Astrocyte of the cerebellum (primary cell): ENCODE results near the gene ST6GALNAC6.
A peak's percentile ranks its signal among the peaks of the same experiment; 100 is the strongest.

Experiments
- DNase-seq: peaks from one replicate; pipeline ENCODE4 v3.0.0-alpha.2; 2011; ENCODE audit warnings: low read depth
- H3K4me3 ChIP-seq: 2 replicates; pipeline ENCODE4 v1.5.1; 2011; ENCODE audit warnings: mild to moderate bottlenecking, low read depth, low read length, moderate library complexity
- in situ Hi-C: cut with HindIII; loops from 2 replicates; pipeline ENCODE4 v1.10.0; 2017; ENCODE audit warnings: low sequenced_read_pairs
- TF ChIP-seq, protein P1 (sequence below): IDR thresholded peaks from 2 replicates; pipeline ENCODE4 v1.5.1; 2012; ENCODE audit warnings: low read length, low read depth, moderate library complexity, mild to moderate bottlenecking; ENCODE audit errors: missing control alignments

Gene ST6GALNAC6

DNA sequence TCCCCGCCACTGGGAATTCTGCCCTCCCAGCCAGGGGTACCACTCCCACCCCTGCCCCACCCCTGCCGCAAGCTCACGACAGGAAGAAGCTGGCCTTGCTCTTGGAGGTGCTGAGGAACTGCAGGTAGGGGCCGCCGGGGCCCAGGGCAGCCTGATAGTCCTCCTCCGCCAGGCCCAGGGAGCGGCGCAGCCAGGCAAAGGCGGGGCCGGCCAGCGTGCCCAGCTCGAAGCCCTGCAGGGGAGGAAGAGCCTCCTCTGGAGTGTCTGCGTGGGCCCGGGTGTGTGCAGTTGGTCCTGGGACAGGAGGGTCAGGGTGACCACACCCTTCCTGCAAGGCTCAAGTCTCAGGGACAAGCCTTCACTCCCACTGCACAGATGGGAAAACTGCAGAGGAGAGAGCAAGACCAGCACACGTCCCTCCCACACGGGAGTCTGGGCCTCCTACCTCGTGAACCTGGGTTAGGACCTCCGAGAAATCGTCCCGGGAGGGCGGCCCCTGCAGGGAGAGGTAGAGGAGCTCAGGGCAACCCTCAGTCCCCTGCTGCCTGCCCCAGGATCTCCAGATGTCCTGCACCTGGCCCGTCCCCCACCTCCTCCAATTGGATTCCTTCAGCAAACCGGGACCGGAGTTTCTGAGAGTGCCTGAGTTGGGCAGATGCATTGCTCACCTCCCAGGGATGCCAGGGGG is 28.7 kb upstream of the ST6GALNAC6 start:
- no peak overlapping the region for H3K4me3 ChIP-seq
- in situ Hi-C loops: no loop called here
- DNase-seq: no peak
- TF ChIP-seq, protein P1, sequence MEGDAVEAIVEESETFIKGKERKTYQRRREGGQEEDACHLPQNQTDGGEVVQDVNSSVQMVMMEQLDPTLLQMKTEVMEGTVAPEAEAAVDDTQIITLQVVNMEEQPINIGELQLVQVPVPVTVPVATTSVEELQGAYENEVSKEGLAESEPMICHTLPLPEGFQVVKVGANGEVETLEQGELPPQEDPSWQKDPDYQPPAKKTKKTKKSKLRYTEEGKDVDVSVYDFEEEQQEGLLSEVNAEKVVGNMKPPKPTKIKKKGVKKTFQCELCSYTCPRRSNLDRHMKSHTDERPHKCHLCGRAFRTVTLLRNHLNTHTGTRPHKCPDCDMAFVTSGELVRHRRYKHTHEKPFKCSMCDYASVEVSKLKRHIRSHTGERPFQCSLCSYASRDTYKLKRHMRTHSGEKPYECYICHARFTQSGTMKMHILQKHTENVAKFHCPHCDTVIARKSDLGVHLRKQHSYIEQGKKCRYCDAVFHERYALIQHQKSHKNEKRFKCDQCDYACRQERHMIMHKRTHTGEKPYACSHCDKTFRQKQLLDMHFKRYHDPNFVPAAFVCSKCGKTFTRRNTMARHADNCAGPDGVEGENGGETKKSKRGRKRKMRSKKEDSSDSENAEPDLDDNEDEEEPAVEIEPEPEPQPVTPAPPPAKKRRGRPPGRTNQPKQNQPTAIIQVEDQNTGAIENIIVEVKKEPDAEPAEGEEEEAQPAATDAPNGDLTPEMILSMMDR: no peak

DNA sequence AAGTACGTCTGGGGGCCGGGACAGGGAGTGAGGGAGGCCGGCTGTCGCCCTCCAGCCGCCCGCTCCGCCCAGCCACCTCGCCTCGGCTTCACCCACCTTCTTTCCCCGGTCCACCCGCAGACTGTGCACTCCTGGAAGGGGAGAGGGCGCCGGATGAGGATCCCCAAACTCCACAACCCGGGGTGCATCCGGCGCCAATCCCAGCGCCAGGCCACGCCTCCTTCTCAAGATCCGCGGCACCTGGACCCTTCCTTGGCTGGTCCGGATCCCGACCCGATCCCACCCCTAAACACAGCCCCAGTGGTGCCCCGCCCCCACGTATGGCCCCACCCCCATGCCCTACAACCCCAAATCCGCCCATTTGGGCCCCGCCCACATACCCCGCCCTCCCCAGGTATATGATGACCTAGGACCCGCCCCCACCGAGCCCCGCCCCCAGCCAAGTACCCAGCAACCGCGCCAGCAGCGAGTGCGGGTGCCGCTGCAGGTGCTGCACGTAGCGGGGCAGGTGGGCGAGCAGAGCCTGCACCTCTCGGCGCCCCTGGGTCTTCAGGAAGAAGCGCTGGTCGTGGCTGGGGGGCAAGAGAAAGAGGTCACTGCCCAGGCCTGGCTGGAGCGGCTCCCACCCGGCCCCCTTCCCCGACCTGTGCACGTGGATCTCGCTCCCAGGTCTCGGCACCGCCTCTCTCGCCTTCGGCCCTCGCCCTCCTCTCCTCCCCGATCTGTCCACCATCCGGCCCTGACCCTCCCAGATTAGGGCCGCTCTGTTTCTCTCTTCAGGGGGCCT is 28.0 kb upstream of the ST6GALNAC6 start:
- DNase-seq: no peak

DNA sequence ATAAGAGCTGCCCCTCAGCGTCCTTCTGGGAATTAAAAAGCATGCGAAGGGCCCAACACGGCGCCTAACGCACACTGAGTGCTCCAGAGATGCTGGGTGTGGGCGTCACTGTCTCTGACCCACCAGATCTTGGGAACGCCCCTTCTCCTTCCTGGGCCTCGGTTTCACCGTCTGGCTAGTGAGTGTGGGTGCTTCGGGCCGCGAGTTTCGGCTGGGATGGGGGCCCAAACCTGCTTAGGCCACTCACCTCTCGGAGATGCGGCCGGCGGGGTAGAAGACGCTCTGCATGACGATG is 27.4 kb upstream of the ST6GALNAC6 start:
- peak overlapping the region; percentile 29 for H3K4me3 ChIP-seq
- in situ Hi-C loops: no loop called here
- no peak for DNase-seq
- TF ChIP-seq, protein P1: no peak

More for the DNA sequence above, 28.0 kb upstream of the ST6GALNAC6 start:
- in situ Hi-C loops: no loop called here
- TF ChIP-seq, protein P1: no peak
- peak overlapping the region; percentile 29 for H3K4me3 ChIP-seq

DNA sequence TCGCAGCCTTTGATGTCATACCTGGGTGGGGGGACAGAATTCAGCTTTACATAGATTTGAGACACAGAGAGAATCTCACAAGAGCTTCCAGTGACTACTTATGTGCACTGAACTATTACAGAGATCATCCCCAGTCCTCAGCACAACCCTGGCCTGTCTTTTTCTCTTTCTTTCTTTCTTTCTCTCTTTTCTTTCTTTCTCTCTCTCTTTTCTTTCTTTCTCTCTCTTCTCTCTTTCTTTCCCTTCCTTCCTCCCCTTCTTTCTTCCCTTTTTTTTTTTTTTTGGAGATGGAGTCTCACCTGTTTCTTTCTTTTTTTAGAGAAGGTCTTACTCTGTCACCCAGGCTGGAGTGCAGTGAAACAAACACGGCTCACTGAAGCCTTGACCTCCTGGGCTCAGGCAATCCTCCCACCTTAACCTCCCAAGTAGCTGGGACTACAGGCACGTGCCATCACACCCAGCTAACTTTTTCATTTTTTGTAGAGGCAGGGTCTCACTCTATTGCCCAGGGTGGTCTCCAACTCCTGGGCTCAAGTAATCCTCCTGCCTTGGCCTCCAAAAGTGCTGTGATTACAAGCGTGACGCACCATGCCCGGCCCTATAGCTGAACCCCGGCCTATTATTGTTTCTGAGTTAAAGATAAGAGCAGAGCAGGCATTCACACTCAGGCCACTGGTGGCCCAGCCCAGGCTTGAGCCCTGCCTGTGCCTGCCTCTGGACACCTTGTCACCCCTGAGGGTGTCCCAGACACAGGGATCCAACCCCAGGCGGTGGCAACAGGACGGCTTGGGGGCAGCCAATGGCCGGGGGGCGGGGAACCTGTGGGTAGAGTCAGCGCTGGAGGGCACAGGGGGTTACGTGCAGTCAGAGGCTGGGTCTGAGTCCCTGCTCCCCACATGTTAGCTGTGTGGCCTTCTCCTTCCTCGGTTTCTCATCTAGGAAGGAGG is 26.8 kb upstream of the ST6GALNAC6 start:
- DNase-seq: no peak
- TF ChIP-seq, protein P1: no peak
- in situ Hi-C loops: no loop called here
- H3K4me3 ChIP-seq: no peak overlapping the region

DNA sequence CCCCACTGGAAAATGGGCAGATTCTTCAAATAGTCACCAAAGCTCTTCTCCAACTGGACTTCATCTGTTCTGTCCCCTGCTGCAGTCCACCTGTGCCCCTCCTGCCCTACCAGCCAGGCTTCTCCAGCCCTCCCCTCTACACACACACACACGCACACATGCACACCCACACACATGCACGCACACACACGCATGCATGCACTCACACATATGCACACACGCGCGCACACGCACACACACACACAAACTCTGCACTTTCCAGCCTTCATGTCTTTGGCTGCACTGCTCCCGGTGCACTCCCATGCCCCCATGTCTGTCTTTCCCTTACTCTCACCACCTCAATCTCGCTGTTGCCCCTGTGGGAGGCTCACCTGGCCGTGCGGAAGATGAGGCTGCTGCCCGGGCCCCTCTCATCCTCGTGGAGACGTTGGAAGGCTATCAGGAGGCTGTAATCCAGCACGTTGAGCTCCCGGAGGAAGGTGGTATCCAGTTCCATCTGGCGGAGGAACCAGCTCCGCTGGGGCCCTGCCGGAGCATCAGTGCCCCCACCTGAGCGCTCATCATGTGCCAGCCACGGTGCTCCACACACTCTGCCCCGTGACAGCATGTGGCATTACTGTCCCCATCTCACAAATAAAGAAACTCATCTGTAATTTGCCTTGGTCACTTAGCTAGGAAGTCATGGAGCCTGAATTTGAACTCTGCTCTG is 25.5 kb upstream of the ST6GALNAC6 start:
- TF ChIP-seq, protein P1: no peak
- H3K4me3 ChIP-seq: no peak overlapping the region
- in situ Hi-C loops: no loop called here
- DNase-seq: no peak

DNA sequence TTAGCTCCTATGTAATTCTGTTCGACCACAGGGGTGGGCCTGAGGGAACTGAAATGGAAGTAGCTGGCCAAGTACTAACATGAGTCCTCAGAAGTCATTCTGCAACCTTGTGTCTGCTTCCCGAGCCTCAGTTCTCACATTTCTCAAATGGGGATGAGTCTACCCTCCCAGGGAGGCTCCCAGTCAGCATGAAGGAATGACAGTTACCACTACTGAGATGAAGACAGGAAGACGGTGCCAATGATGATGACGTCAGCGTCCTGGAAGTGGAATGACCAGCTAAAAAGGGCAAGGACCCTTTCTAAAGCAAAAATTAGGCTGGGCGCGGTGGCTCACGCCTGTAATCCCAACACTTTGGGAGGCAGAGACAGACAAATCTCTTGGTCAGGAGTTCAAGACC is 24.4 kb upstream of the ST6GALNAC6 start:
- in situ Hi-C loops: no loop called here
- TF ChIP-seq, protein P1: no peak
- no peak overlapping the region for H3K4me3 ChIP-seq
- peak; percentile 81 for DNase-seq
